H9 (cell line): ENCODE data around the gene GARNL3. TPM values are rescaled to one million over a fixed set of nuclear protein-coding genes. Genes with fewer than 3 reads are reported as not detected.

ENCODE experiments used
- DNase-seq: peaks from one replicate; pipeline ENCODE4 v3.0.0-alpha.2; 2017
- H2AFZ ChIP-seq: one replicate; pipeline ENCODE4 v1.6.1; 2013; ENCODE audit warnings: mild to moderate bottlenecking, low read length, control low read depth, moderate library complexity
- H2AK5ac ChIP-seq: 2 replicates; pipeline ENCODE4 v1.6.1; 2013; ENCODE audit warnings: low read length, control low read depth, mixed read lengths; ENCODE audit not compliant: insufficient read length
- H2BK120ac ChIP-seq: one replicate; pipeline ENCODE4 v1.6.1; 2013; ENCODE audit warnings: low read depth, mild to moderate bottlenecking, low read length, control low read depth, inconsistent platforms; ENCODE audit not compliant: poor library complexity, severe bottlenecking
- H2BK12ac ChIP-seq: 2 replicates; pipeline ENCODE4 v1.6.1; 2013; ENCODE audit warnings: low read length, control low read depth, mixed read lengths, low read depth; ENCODE audit not compliant: insufficient read length
- H2BK15ac ChIP-seq: 2 replicates; pipeline ENCODE4 v1.6.1; 2013; ENCODE audit warnings: low read depth, low read length, control low read depth
- H2BK20ac ChIP-seq: one replicate; pipeline ENCODE4 v1.6.1; 2013; ENCODE audit warnings: low read depth, mild to moderate bottlenecking, low read length, control low read depth, inconsistent platforms; ENCODE audit not compliant: poor library complexity, severe bottlenecking
- H2BK5ac ChIP-seq: 2 replicates; pipeline ENCODE4 v1.6.1; 2013; ENCODE audit warnings: low read length, control low read depth, mixed read lengths; ENCODE audit not compliant: insufficient read length
- H3K14ac ChIP-seq: 2 replicates; pipeline ENCODE4 v1.6.1; 2013; ENCODE audit warnings: low read length, control low read depth; ENCODE audit not compliant: insufficient read depth
- H3K18ac ChIP-seq: 2 replicates; pipeline ENCODE4 v1.6.1; 2013; ENCODE audit warnings: low read depth, mild to moderate bottlenecking, mixed read lengths, low read length, control low read depth; ENCODE audit not compliant: insufficient read length
- H3K23ac ChIP-seq: 2 replicates; pipeline ENCODE4 v1.6.1; 2013; ENCODE audit warnings: low read length, control low read depth, mixed read lengths, low read depth; ENCODE audit not compliant: insufficient read length
- H3K23me2 ChIP-seq: 2 replicates; pipeline ENCODE4 v1.6.1; 2013; ENCODE audit warnings: low read depth, mild to moderate bottlenecking, mixed read lengths, low read length, control low read depth; ENCODE audit not compliant: insufficient read length, poor library complexity, severe bottlenecking
- H3K27ac ChIP-seq: 2 replicates; pipeline ENCODE4 v1.5.1; 2013; ENCODE audit warnings: low read length, control low read depth, mixed read lengths, low read depth; ENCODE audit not compliant: insufficient read length
- H3K27me3 ChIP-seq: 2 replicates; pipeline ENCODE4 v1.6.1; 2013; ENCODE audit warnings: low read length, control low read depth, inconsistent platforms; ENCODE audit not compliant: insufficient read depth
- H3K4ac ChIP-seq: 2 replicates; pipeline ENCODE4 v1.6.1; 2013; ENCODE audit warnings: low read depth, mild to moderate bottlenecking, control low read depth, inconsistent platforms, low read length, moderate library complexity
- H3K4me1 ChIP-seq: 2 replicates; pipeline ENCODE4 v1.6.1; 2013; ENCODE audit warnings: low read length, control low read depth, inconsistent platforms; ENCODE audit not compliant: insufficient read depth
- H3K4me2 ChIP-seq: 2 replicates; pipeline ENCODE4 v1.6.1; 2013; ENCODE audit warnings: low read length, control low read depth, mixed read lengths; ENCODE audit not compliant: insufficient read length, insufficient read depth
- H3K56ac ChIP-seq: 2 replicates; pipeline ENCODE4 v1.6.1; 2013; ENCODE audit warnings: low read depth, mild to moderate bottlenecking, mixed read lengths, low read length, control low read depth; ENCODE audit not compliant: insufficient read length
- H3K79me1 ChIP-seq: 2 replicates; pipeline ENCODE4 v1.6.1; 2013; ENCODE audit warnings: low read depth, mild to moderate bottlenecking, moderate library complexity, low read length, control low read depth, inconsistent platforms; ENCODE audit not compliant: insufficient read depth, poor library complexity, severe bottlenecking
- H3K79me2 ChIP-seq: 2 replicates; pipeline ENCODE4 v1.6.1; 2013; ENCODE audit warnings: low read length, control low read depth, inconsistent platforms; ENCODE audit not compliant: insufficient read depth
- H3K9ac ChIP-seq: 2 replicates; pipeline ENCODE4 v1.6.1; 2013; ENCODE audit warnings: low read length, control low read depth, mixed read lengths; ENCODE audit not compliant: insufficient read length; ENCODE audit errors: extremely low read depth
- H3K9me3 ChIP-seq: one replicate; pipeline ENCODE4 v1.6.1; 2013; ENCODE audit warnings: low read depth, low read length, inconsistent platforms; ENCODE audit not compliant: control insufficient read depth
- H3T11ph ChIP-seq: one replicate; pipeline ENCODE4 v1.6.1; 2013; ENCODE audit warnings: mild to moderate bottlenecking, low read length, control low read depth, inconsistent platforms
- H4K20me1 ChIP-seq: one replicate; pipeline ENCODE4 v1.6.1; 2013; ENCODE audit not compliant: control insufficient read depth, insufficient read length, insufficient read depth
- H4K5ac ChIP-seq: 2 replicates; pipeline ENCODE4 v1.6.1; 2013; ENCODE audit warnings: low read depth, mild to moderate bottlenecking, mixed read lengths, low read length, control low read depth; ENCODE audit not compliant: insufficient read length
- H4K8ac ChIP-seq: replicated peaks from 2 replicates; pipeline ENCODE4 v1.6.1; 2013; ENCODE audit warnings: low read length, control low read depth, mixed read lengths, low read depth; ENCODE audit not compliant: insufficient read length
- H4K91ac ChIP-seq: 2 replicates; pipeline ENCODE4 v1.6.1; 2013; ENCODE audit warnings: low read depth, mild to moderate bottlenecking, moderate library complexity, mixed read lengths, low read length, control low read depth; ENCODE audit not compliant: insufficient read length
- H3K27ac Mint-ChIP-seq, 3 experiments: 2 replicates in 2 of 3; 3 replicates in 1 of 3; pipeline ENCODE4 v1.8.0; 2020 to 2021; ENCODE audit warnings: mixed read lengths in 3 of 3, mild to moderate bottlenecking in 1 of 3, moderate library complexity in 1 of 3
- H3K27me3 Mint-ChIP-seq: 2 replicates; pipeline ENCODE4 v1.8.0; 2021; ENCODE audit warnings: low read depth, mild to moderate bottlenecking, moderate library complexity, mixed read lengths
- H3K36me3 Mint-ChIP-seq, 3 experiments: 2 replicates in 2 of 3; 3 replicates in 1 of 3; pipeline ENCODE4 v1.8.0; 2020 to 2021; ENCODE audit warnings: low read depth in 3 of 3, mixed read lengths in 3 of 3; ENCODE audit not compliant: insufficient read depth in 1 of 3
- H3K4me1 Mint-ChIP-seq, 2 experiments: 2 replicates each; pipeline ENCODE4 v1.8.0; 2020; ENCODE audit warnings: mixed read lengths in 2 of 2
- H3K4me3 Mint-ChIP-seq, 2 experiments: 2 replicates in 1 of 2; 3 replicates in 1 of 2; pipeline ENCODE4 v1.8.0; 2020 to 2021; ENCODE audit warnings: mild to moderate bottlenecking in 2 of 2, mixed read lengths in 2 of 2, moderate library complexity in 1 of 2
- H3K9me3 Mint-ChIP-seq, 2 experiments: 2 replicates in 1 of 2; 3 replicates in 1 of 2; pipeline ENCODE4 v1.8.0; 2020; ENCODE audit warnings: mild to moderate bottlenecking in 2 of 2, mixed read lengths in 2 of 2, moderate library complexity in 1 of 2
- CTCF ChIP-seq: fragments of 200-600 bp; sonication (generic); conservative IDR thresholded peaks from 3 replicates; pipeline ENCODE4 v1.8.0; 2021; ENCODE audit warnings: antibody characterized with exemption, mild to moderate bottlenecking
- WGBS: extraction: QIAGEN DNeasy Blood & Tissue Kit; methylation state at CpG from one replicate; pipeline ENCODE4 v1.1.7; 2013; ENCODE audit warnings: missing lambda C conversion rate, low lambda C conversion rate, mixed read lengths; ENCODE audit not compliant: insufficient read length; ENCODE audit errors: extremely low coverage; 5-methylcytosine and 5-hydroxymethylcytosine counted together
- total RNA-seq: library from RNA; stranded (reverse); gene quantifications from 2 replicates; pipeline ENCODE4 v1.2.1, GENCODE V29; 2021

GARNL3 gene
- total RNA-seq, 1 experiment from 2014 or later, result 8.7 TPM

GRCh38 chr9:127323393-127323792 lies 58.8 kb downstream of the GARNL3 start:
- no peak overlapping the region for H3K23ac ChIP-seq
- H2BK5ac ChIP-seq, result no peak overlapping the region
- Mint-ChIP-seq H3K9me3 (no peaks in the 10 kb centered on the region), H3K36me3 (peaks cover 0 to 9% (median 0%) of the 10 kb centered on the region in 3 experiments; a peak in 2 of 7 replicates), H3K4me3 (no peak overlapping the region), H3K4me1 (no peaks in the 10 kb centered on the region), H3K27ac (no peak overlapping the region; a peak in 1 of 7 replicates), H3K27me3 (no peaks in the 10 kb centered on the region)
- no peak overlapping the region for H3K27ac ChIP-seq
- no peak overlapping the region for H2BK20ac ChIP-seq
- H3K14ac ChIP-seq, result no peak overlapping the region
- H3K27me3 ChIP-seq, result no peaks in the 10 kb centered on the region
- no peaks in the 10 kb centered on the region for H3K79me2 ChIP-seq
- no peaks in the 10 kb centered on the region for H4K20me1 ChIP-seq
- H3K9me3 ChIP-seq, result no peaks in the 10 kb centered on the region
- H3K9ac ChIP-seq, result no peak overlapping the region
- H3K56ac ChIP-seq, result no peak overlapping the region
- H4K8ac ChIP-seq, result no peak overlapping the region
- H2AK5ac ChIP-seq, result no peak overlapping the region
- H3K4me1 ChIP-seq, result no peaks in the 10 kb centered on the region
- no peaks in the 10 kb centered on the region for H3K23me2 ChIP-seq
- H3K79me1 ChIP-seq, result no peaks in the 10 kb centered on the region
- H3K4me2 ChIP-seq, result no peak overlapping the region
- no peak overlapping the region for H3T11ph ChIP-seq
- H2BK120ac ChIP-seq, result no peak overlapping the region
- no peak overlapping the region for H2BK15ac ChIP-seq
- DNase-seq, result no peak
- no peak overlapping the region for H3K18ac ChIP-seq
- H2AFZ ChIP-seq, result no peak overlapping the region
- TF ChIP-seq CTCF, result no peak
- no peak overlapping the region for H3K4ac ChIP-seq
- no peak overlapping the region for H2BK12ac ChIP-seq
- WGBS, result no CpG with 5 or more reads among the region's 5 CpGs
- no peak overlapping the region for H4K91ac ChIP-seq
- H4K5ac ChIP-seq, result no peak overlapping the region
